Measurements from ENCODE around the gene PDE1C. TPM values are rescaled to one million over a fixed set of nuclear protein-coding genes. Genes with fewer than 3 reads are reported as not detected.
"Not testable (repeated sequence)": the region's sequence is repeated elsewhere in the genome, so short reads cannot be mapped to it uniquely, and the experiment has no call there.

Gene PDE1C
- total and polyA plus RNA-seq, 2 donors (not counting 1 experiment from before 2014, with no cell fraction given): 0.52 TPM; not detected in 1

GRCh38 chr7:31850066-31850465, 220.1 kb downstream of the PDE1C start:
- POLR2A ChIA-PET: no interaction called here
- H3K4me1 Mint-ChIP-seq: no peaks in the 10 kb centered on the region
- Histone ChIP-seq H3K9me3 (ENCODE audit: control extremely low read depth in 1 of 3, control insufficient read depth in 2 of 3, insufficient read depth in 1 of 3, low read length in 2 of 3) (no peaks in the 10 kb centered on the region), H3K27ac (ENCODE audit: low read length in 2 of 2) (no peak overlapping the region), H3K27me3 (replicated peaks in 1 of 4; ENCODE audit: control extremely low read depth in 1 of 4, control insufficient read depth in 3 of 4, insufficient read depth in 4 of 4, low read length in 3 of 4) (no peaks in the 10 kb centered on the region), H3K4me1 (ENCODE audit: control insufficient read depth in 2 of 2, insufficient read depth in 2 of 2, low read length in 2 of 2) (no peaks in the 10 kb centered on the region), H2AFZ (ENCODE audit: insufficient read depth, low read depth, low read length, poor library complexity, severe bottlenecking) (no peak overlapping the region), H4K20me1 (ENCODE audit: control insufficient read depth, insufficient read depth, low read length, poor library complexity, severe bottlenecking) (no peaks in the 10 kb centered on the region), H3K9ac (ENCODE audit: low read length) (no peak overlapping the region), H3K4me2 (replicated peaks; ENCODE audit: low read depth, low read length, poor library complexity, severe bottlenecking) (no peak overlapping the region), H3K36me3 (replicated peaks in 1 of 2; ENCODE audit: control extremely low read depth in 1 of 2, control insufficient read depth in 1 of 2, extremely low read depth in 1 of 2, insufficient read depth in 2 of 2, low read length in 1 of 2) (no peaks in the 10 kb centered on the region), H3K4me3 (ENCODE audit: control extremely low read depth in 1 of 5, extremely low read depth in 1 of 5, insufficient read depth in 1 of 5, low read depth in 2 of 5, low read length in 4 of 5) (no peak overlapping the region), H3K79me2 (ENCODE audit: control insufficient read depth, insufficient read depth, low read length) (no peaks in the 10 kb centered on the region)
- H3K27me3 Mint-ChIP-seq: no peaks in the 10 kb centered on the region
- ATAC-seq (ENCODE audit: low read depth): no peak
- no peak for TF ChIP-seq EZH2 (IDR thresholded peaks at IDR 0.05; ENCODE audit: borderline replicate concordance, insufficient read depth, low read depth, low read length, poor library complexity, severe bottlenecking)
- TF ChIP-seq, protein P1, sequence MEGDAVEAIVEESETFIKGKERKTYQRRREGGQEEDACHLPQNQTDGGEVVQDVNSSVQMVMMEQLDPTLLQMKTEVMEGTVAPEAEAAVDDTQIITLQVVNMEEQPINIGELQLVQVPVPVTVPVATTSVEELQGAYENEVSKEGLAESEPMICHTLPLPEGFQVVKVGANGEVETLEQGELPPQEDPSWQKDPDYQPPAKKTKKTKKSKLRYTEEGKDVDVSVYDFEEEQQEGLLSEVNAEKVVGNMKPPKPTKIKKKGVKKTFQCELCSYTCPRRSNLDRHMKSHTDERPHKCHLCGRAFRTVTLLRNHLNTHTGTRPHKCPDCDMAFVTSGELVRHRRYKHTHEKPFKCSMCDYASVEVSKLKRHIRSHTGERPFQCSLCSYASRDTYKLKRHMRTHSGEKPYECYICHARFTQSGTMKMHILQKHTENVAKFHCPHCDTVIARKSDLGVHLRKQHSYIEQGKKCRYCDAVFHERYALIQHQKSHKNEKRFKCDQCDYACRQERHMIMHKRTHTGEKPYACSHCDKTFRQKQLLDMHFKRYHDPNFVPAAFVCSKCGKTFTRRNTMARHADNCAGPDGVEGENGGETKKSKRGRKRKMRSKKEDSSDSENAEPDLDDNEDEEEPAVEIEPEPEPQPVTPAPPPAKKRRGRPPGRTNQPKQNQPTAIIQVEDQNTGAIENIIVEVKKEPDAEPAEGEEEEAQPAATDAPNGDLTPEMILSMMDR (IDR thresholded peaks at IDR 0.05): no peak
- H3K9me3 Mint-ChIP-seq (ENCODE audit: insufficient read depth): no peaks in the 10 kb centered on the region
- H3K4me3 Mint-ChIP-seq: no peak overlapping the region
- CTCF ChIA-PET: no interaction called here
- WGBS (ENCODE audit: insufficient coverage): 94% methylated on average over 2 of the region's 5 CpGs
- DNase-seq: no peak
- H3K27ac Mint-ChIP-seq: no peak overlapping the region
- intact Hi-C loops (cut with micrococcal nuclease): no loop called here

GRCh38 chr7:31835471-31835870, 234.7 kb downstream of the PDE1C start:
- Histone ChIP-seq H4K20me1 (ENCODE audit: control insufficient read depth, insufficient read depth, low read length, poor library complexity, severe bottlenecking) (no peaks in the 10 kb centered on the region), H3K9ac (ENCODE audit: low read length) (no peak overlapping the region), H3K27ac (ENCODE audit: low read length in 2 of 2) (no peak overlapping the region), H3K79me2 (ENCODE audit: control insufficient read depth, insufficient read depth, low read length) (no peaks in the 10 kb centered on the region), H3K27me3 (replicated peaks in 1 of 4; ENCODE audit: control extremely low read depth in 1 of 4, control insufficient read depth in 3 of 4, insufficient read depth in 4 of 4, low read length in 3 of 4) (no peaks in the 10 kb centered on the region), H2AFZ (ENCODE audit: insufficient read depth, low read depth, low read length, poor library complexity, severe bottlenecking) (no peak overlapping the region), H3K4me2 (replicated peaks; ENCODE audit: low read depth, low read length, poor library complexity, severe bottlenecking) (no peak overlapping the region), H3K9me3 (ENCODE audit: control extremely low read depth in 1 of 3, control insufficient read depth in 2 of 3, insufficient read depth in 1 of 3, low read length in 2 of 3) (no peaks in the 10 kb centered on the region), H3K36me3 (replicated peaks in 1 of 2; ENCODE audit: control extremely low read depth in 1 of 2, control insufficient read depth in 1 of 2, extremely low read depth in 1 of 2, insufficient read depth in 2 of 2, low read length in 1 of 2) (no peaks in the 10 kb centered on the region), H3K4me3 (ENCODE audit: control extremely low read depth in 1 of 5, extremely low read depth in 1 of 5, insufficient read depth in 1 of 5, low read depth in 2 of 5, low read length in 4 of 5) (no peak overlapping the region), H3K4me1 (ENCODE audit: control insufficient read depth in 2 of 2, insufficient read depth in 2 of 2, low read length in 2 of 2) (no peaks in the 10 kb centered on the region)
- H3K4me3 Mint-ChIP-seq: no peak overlapping the region
- no peak overlapping the region for H3K27ac Mint-ChIP-seq
- no peaks in the 10 kb centered on the region for H3K4me1 Mint-ChIP-seq
- DNase-seq (no peak), ATAC-seq (ENCODE audit: low read depth) (no peak)
- intact Hi-C loops (cut with micrococcal nuclease): no loop called here
- WGBS (ENCODE audit: insufficient coverage): no CpG with 5 or more reads among the region's 4 CpGs
- peaks cover 2% of the 10 kb centered on the region for H3K9me3 Mint-ChIP-seq (ENCODE audit: insufficient read depth)
- no peaks in the 10 kb centered on the region for H3K27me3 Mint-ChIP-seq
- TF ChIP-seq, protein P1 (IDR thresholded peaks at IDR 0.05): no peak
- TF ChIP-seq EZH2 (IDR thresholded peaks at IDR 0.05; ENCODE audit: borderline replicate concordance, insufficient read depth, low read depth, low read length, poor library complexity, severe bottlenecking): no peak
- CTCF ChIA-PET: no interaction called here
- POLR2A ChIA-PET: no interaction called here

DNA sequence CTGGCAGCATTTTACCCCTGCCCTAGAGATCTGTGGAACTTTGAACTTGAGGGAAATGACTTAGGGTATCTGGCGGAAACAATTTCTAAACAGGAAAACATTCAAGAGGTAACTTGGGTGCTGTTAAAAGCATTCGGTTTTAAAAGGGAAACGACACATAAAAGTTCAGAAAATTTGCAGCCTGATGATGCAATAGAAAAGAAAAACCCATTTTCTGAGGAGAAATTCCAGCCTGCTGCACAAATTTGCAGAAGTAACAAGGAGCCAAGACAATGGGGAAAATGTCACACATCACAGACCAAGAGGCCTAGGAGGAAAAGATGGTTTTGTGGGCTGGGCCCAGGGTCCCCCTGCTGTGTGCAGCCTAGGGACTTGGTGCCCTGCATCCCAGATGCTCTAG, 236.6 kb downstream of the PDE1C start:
- 73% methylated on average over 2 of the region's 3 CpGs for WGBS (ENCODE audit: insufficient coverage)
- H3K9ac ChIP-seq (ENCODE audit: low read length); H4K20me1 ChIP-seq (ENCODE audit: control insufficient read depth, insufficient read depth, low read length, poor library complexity, severe bottlenecking); H3K4me1 Mint-ChIP-seq; H3K27me3 Mint-ChIP-seq; H3K9me3 Mint-ChIP-seq (ENCODE audit: insufficient read depth); ATAC-seq (ENCODE audit: low read depth); H3K36me3 ChIP-seq (replicated peaks in 1 of 2; ENCODE audit: control extremely low read depth in 1 of 2, control insufficient read depth in 1 of 2, extremely low read depth in 1 of 2, insufficient read depth in 2 of 2, low read length in 1 of 2); H3K79me2 ChIP-seq (ENCODE audit: control insufficient read depth, insufficient read depth, low read length); CTCF ChIA-PET; H3K4me1 ChIP-seq (ENCODE audit: control insufficient read depth in 2 of 2, insufficient read depth in 2 of 2, low read length in 2 of 2); H3K27ac Mint-ChIP-seq; DNase-seq; H3K4me3 Mint-ChIP-seq; intact Hi-C loops (cut with micrococcal nuclease); H2AFZ ChIP-seq (ENCODE audit: insufficient read depth, low read depth, low read length, poor library complexity, severe bottlenecking); POLR2A ChIA-PET; H3K27me3 ChIP-seq (replicated peaks in 1 of 4; ENCODE audit: control extremely low read depth in 1 of 4, control insufficient read depth in 3 of 4, insufficient read depth in 4 of 4, low read length in 3 of 4); H3K27ac ChIP-seq (ENCODE audit: low read length in 2 of 2); H3K4me3 ChIP-seq (ENCODE audit: control extremely low read depth in 1 of 5, extremely low read depth in 1 of 5, insufficient read depth in 1 of 5, low read depth in 2 of 5, low read length in 4 of 5); H3K9me3 ChIP-seq (ENCODE audit: control extremely low read depth in 1 of 3, control insufficient read depth in 2 of 3, insufficient read depth in 1 of 3, low read length in 2 of 3); H3K4me2 ChIP-seq (replicated peaks; ENCODE audit: low read depth, low read length, poor library complexity, severe bottlenecking): not testable (repeated sequence)
